ENCODE results near the gene APOBEC3G. TPM values are rescaled to one million over a fixed set of nuclear protein-coding genes. Genes with fewer than 3 reads are reported as not detected.
"Not testable (repeated sequence)": the region's sequence is repeated elsewhere in the genome, so short reads cannot be mapped to it uniquely, and the experiment has no call there.

The APOBEC3G gene
- total RNA-seq, 1 donor from 2014 or later = 9.3 TPM

GRCh38 chr22:39055658-39056057, 21.4 kb upstream of the APOBEC3G start:
- H3K27me3 ChIP-seq = no peaks in the 10 kb centered on the region
- H3K9me3 ChIP-seq = no peaks in the 10 kb centered on the region
- no peak overlapping the region for H3K4me3 ChIP-seq
- DNase-seq (ENCODE audit: low spot score in 2 of 2) = no peak
- H3K36me3 ChIP-seq = no peaks in the 10 kb centered on the region
- intact Hi-C loops (cut with DNase I) = no loop called here
- no peak for TF ChIP-seq CTCF (IDR thresholded peaks at IDR 0.05)
- no peaks in the 10 kb centered on the region for H3K4me1 ChIP-seq
- H3K27ac ChIP-seq = no peak overlapping the region

- H3K4me3 ChIP-seq; DNase-seq (ENCODE audit: low spot score in 2 of 2); H3K9me3 ChIP-seq; intact Hi-C loops (cut with DNase I); H3K27me3 ChIP-seq; H3K36me3 ChIP-seq; H3K4me1 ChIP-seq; H3K27ac ChIP-seq: not testable (repeated sequence)
Measured at GRCh38 chr22:39061290-39061689, 15.8 kb upstream of the APOBEC3G start.

- intact Hi-C loops (cut with DNase I); H3K36me3 ChIP-seq: not testable (repeated sequence)
Measured at GRCh38 chr22:39061951-39062350, 15.1 kb upstream of the APOBEC3G start.

GRCh38 chr22:39063904-39064303, 13.2 kb upstream of the APOBEC3G start:
- H3K9me3 ChIP-seq; intact Hi-C loops (cut with DNase I); DNase-seq (ENCODE audit: low spot score in 2 of 2); H3K4me1 ChIP-seq; H3K36me3 ChIP-seq; H3K27ac ChIP-seq; H3K27me3 ChIP-seq; H3K4me3 ChIP-seq: not testable (repeated sequence)

More at GRCh38 chr22:39061951-39062350, 15.1 kb upstream of the APOBEC3G start:
- not testable (repeated sequence) for H3K4me1 ChIP-seq; DNase-seq (ENCODE audit: low spot score in 2 of 2); H3K27me3 ChIP-seq; H3K27ac ChIP-seq; H3K9me3 ChIP-seq; H3K4me3 ChIP-seq

- DNase-seq (ENCODE audit: low spot score in 2 of 2); H3K4me1 ChIP-seq; intact Hi-C loops (cut with DNase I); H3K27me3 ChIP-seq; H3K27ac ChIP-seq; H3K4me3 ChIP-seq; H3K36me3 ChIP-seq; H3K9me3 ChIP-seq: not testable (repeated sequence)
Measured at GRCh38 chr22:39066442-39067276, 10.4 kb upstream of the APOBEC3G start.

GRCh38 chr22:39068033-39068785, 8.9 kb upstream of the APOBEC3G start:
- no peak for TF ChIP-seq CTCF (IDR thresholded peaks at IDR 0.05)
- Histone ChIP-seq H3K27me3 (no peaks in the 10 kb centered on the region), H3K4me3 (no peak overlapping the region), H3K9me3 (no peaks in the 10 kb centered on the region), H3K36me3 (no peaks in the 10 kb centered on the region), H3K4me1 (no peaks in the 10 kb centered on the region), H3K27ac (no peak overlapping the region)
- no peak for DNase-seq (ENCODE audit: low spot score in 2 of 2)
- intact Hi-C loops (cut with DNase I) = no loop called here

GRCh38 chr22:39070186-39070585, 6.9 kb upstream of the APOBEC3G start:
- no peaks in the 10 kb centered on the region for H3K36me3 ChIP-seq
- intact Hi-C loops (cut with DNase I) = no loop called here
- no peaks in the 10 kb centered on the region for H3K27me3 ChIP-seq
- TF ChIP-seq CTCF (IDR thresholded peaks at IDR 0.05) = no peak
- no peaks in the 10 kb centered on the region for H3K4me1 ChIP-seq
- H3K9me3 ChIP-seq = no peaks in the 10 kb centered on the region
- H3K4me3 ChIP-seq = no peak overlapping the region
- H3K27ac ChIP-seq = no peak overlapping the region
- no peak for DNase-seq (ENCODE audit: low spot score in 2 of 2)

- H3K27ac ChIP-seq; H3K9me3 ChIP-seq; DNase-seq (ENCODE audit: low spot score in 2 of 2); intact Hi-C loops (cut with DNase I); H3K27me3 ChIP-seq; H3K36me3 ChIP-seq; H3K4me3 ChIP-seq; H3K4me1 ChIP-seq: not testable (repeated sequence)
Measured at GRCh38 chr22:39072581-39072981, 4.5 kb upstream of the APOBEC3G start.

All from ascending aorta (tissue), 2 donors.